ENCODE results near the gene OSBPL10. TPM values are rescaled to one million over a fixed set of nuclear protein-coding genes. Genes with fewer than 3 reads are reported as not detected.

OSBPL10 gene
- total RNA-seq, 1 donor from 2014 or later = 3.8 TPM

DNA sequence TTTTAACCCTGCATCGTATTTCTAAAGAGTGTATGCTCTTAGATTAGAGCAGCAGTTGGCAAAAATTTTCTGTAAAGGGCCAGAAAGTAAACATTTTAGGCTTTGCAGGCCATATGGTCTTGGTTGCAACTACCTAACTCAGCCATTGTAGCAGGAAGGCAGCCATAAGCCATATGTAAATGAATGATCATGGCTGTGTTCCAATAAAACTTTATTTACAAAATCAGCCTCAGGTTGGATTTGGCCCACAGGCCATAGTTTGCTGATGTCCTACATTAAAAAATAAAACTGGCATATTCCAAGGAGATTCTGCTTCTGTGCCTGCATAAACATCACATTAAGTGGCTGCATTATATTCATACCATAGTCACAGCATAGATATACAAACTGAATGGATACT lies 313.5 kb downstream of the OSBPL10 start:
- TF ChIP-seq, protein P1, sequence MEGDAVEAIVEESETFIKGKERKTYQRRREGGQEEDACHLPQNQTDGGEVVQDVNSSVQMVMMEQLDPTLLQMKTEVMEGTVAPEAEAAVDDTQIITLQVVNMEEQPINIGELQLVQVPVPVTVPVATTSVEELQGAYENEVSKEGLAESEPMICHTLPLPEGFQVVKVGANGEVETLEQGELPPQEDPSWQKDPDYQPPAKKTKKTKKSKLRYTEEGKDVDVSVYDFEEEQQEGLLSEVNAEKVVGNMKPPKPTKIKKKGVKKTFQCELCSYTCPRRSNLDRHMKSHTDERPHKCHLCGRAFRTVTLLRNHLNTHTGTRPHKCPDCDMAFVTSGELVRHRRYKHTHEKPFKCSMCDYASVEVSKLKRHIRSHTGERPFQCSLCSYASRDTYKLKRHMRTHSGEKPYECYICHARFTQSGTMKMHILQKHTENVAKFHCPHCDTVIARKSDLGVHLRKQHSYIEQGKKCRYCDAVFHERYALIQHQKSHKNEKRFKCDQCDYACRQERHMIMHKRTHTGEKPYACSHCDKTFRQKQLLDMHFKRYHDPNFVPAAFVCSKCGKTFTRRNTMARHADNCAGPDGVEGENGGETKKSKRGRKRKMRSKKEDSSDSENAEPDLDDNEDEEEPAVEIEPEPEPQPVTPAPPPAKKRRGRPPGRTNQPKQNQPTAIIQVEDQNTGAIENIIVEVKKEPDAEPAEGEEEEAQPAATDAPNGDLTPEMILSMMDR (IDR thresholded peaks at IDR 0.05; ENCODE audit: partially characterized antibody, unreplicated experiment) = no peak
- H3K4me1 Mint-ChIP-seq (ENCODE audit: low read depth, unreplicated experiment) = peaks cover 1% of the 10 kb centered on the region
- H3K36me3 Mint-ChIP-seq (ENCODE audit: unreplicated experiment) = no peaks in the 10 kb centered on the region
- H3K4me3 Mint-ChIP-seq (ENCODE audit: unreplicated experiment) = no peak overlapping the region
- no peak overlapping the region for H3K27ac Mint-ChIP-seq (ENCODE audit: unreplicated experiment)
- DNase-seq = no peak
- H3K9me3 Mint-ChIP-seq (ENCODE audit: unreplicated experiment) = no peaks in the 10 kb centered on the region
- H3K27me3 Mint-ChIP-seq (ENCODE audit: unreplicated experiment) = no peaks in the 10 kb centered on the region

DNA sequence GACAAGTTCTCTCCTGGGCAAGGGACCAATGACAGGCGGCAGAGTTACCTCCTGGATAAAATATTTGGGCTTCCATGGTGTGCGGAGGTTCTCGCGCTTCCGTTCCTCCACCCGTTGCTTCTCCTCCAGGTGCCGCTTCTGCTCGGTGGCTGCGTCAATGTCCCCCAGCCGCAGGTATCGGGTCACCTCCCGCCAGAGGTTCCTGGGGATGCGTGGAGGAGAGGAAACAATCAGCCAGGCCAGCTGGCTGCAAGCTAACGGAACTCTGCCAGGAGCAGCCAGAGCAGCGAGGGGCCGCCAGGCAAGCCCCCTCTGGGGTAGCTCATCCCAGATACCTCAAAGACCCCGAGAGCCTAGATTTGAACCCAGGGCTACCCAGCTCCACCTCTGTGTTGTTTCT lies 317.0 kb downstream of the OSBPL10 start:
- TF ChIP-seq, protein P1 (IDR thresholded peaks at IDR 0.05; ENCODE audit: partially characterized antibody, unreplicated experiment) = no peak
- peaks cover 1% of the 10 kb centered on the region for H3K4me1 Mint-ChIP-seq (ENCODE audit: low read depth, unreplicated experiment)
- DNase-seq = no peak
- H3K9me3 Mint-ChIP-seq (ENCODE audit: unreplicated experiment) = no peaks in the 10 kb centered on the region
- H3K36me3 Mint-ChIP-seq (ENCODE audit: unreplicated experiment) = no peaks in the 10 kb centered on the region
- H3K27ac Mint-ChIP-seq (ENCODE audit: unreplicated experiment) = no peak overlapping the region
- H3K27me3 Mint-ChIP-seq (ENCODE audit: unreplicated experiment) = no peaks in the 10 kb centered on the region
- H3K4me3 Mint-ChIP-seq (ENCODE audit: unreplicated experiment) = no peak overlapping the region

DNA sequence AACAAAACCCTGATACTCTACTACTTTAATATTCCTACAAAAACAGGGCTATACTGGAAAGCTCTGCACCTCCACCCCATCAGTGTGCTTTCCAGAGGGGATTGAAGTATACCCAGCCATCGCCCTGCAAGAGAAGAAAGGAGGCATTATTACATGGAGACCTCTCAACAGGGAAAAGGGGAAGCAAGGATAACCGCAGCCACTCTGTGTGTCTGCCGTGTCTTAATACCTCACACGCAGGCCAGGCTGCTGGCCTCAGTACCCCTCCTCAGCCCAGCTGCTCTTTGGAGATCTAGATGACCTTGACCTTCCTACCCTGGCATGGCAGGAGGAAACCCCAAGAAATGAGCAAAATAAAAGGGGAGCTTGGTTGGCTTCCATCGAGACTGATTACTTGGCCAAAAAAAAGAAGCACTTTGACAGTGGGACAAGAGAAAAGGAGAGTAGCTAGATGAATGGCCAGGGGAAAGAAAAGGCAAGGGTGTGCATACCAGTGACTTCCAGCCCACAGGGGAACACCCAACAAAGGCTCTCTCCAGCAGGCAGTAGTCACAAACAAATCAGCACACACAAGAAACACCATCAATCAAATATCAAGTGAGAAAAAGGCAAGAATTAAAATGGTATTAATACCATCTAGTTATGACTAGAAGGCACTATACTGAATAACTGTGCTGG lies 318.9 kb downstream of the OSBPL10 start:
- Mint-ChIP-seq H3K4me3 (ENCODE audit: unreplicated experiment) (no peak overlapping the region), H3K36me3 (ENCODE audit: unreplicated experiment) (peaks cover under 1% of the 10 kb centered on the region), H3K27me3 (ENCODE audit: unreplicated experiment) (no peaks in the 10 kb centered on the region), H3K4me1 (ENCODE audit: low read depth, unreplicated experiment) (peaks cover 1% of the 10 kb centered on the region), H3K9me3 (ENCODE audit: unreplicated experiment) (peaks cover 5% of the 10 kb centered on the region), H3K27ac (ENCODE audit: unreplicated experiment) (no peak overlapping the region)
- TF ChIP-seq, protein P1 (IDR thresholded peaks at IDR 0.05; ENCODE audit: partially characterized antibody, unreplicated experiment) = no peak
- no peak for DNase-seq

DNA sequence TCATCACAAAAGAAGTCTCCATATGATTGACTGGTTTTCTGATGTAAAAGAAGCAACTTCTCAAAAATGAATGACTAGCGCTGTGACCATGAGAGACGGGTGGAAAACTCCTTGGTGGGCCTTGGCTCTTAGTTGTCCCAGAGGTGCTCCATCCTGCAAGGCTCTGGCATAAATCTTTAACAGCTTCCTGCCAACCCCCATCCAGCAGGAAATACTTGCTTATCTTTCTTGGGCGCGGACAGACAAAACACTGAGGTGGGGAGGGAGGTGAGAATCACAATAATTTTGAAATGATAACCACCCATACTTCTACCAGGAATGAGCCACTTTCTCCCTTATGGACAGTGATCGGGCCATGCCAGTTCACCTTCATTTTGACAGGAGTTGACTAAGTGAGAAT lies 319.8 kb downstream of the OSBPL10 start:
- Mint-ChIP-seq H3K4me1 (ENCODE audit: low read depth, unreplicated experiment) (peaks cover 1% of the 10 kb centered on the region), H3K27ac (ENCODE audit: unreplicated experiment) (no peak overlapping the region), H3K36me3 (ENCODE audit: unreplicated experiment) (peaks cover 5% of the 10 kb centered on the region), H3K4me3 (ENCODE audit: unreplicated experiment) (no peak overlapping the region), H3K27me3 (ENCODE audit: unreplicated experiment) (no peaks in the 10 kb centered on the region), H3K9me3 (ENCODE audit: unreplicated experiment) (peaks cover 9% of the 10 kb centered on the region)
- TF ChIP-seq, protein P1 (IDR thresholded peaks at IDR 0.05; ENCODE audit: partially characterized antibody, unreplicated experiment) = no peak
- no peak for DNase-seq

DNA sequence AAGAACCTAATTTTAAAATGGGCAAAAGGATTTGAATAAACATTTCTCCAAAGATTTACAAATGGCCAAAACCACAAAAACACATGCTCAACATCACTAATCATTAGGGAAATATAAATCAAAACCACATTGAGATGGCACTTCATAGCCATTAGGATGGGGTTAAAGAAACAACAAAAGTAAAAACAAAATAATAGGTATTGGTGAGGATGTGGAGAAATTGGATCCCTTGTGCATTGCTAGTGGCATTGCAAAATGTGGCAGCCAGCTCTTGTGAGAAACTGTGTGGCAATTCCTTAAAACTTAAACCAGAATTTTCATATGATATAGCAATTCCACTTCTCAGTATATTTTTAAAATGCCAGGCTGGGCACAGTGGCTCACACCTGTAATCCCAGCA lies 321.8 kb downstream of the OSBPL10 start:
- peaks cover 14% of the 10 kb centered on the region for H3K9me3 Mint-ChIP-seq (ENCODE audit: unreplicated experiment)
- peaks cover 2% of the 10 kb centered on the region for H3K27me3 Mint-ChIP-seq (ENCODE audit: unreplicated experiment)
- TF ChIP-seq, protein P1 (IDR thresholded peaks at IDR 0.05; ENCODE audit: partially characterized antibody, unreplicated experiment) = no peak
- H3K27ac Mint-ChIP-seq (ENCODE audit: unreplicated experiment) = no peak overlapping the region
- no peak for DNase-seq
- no peak overlapping the region for H3K4me3 Mint-ChIP-seq (ENCODE audit: unreplicated experiment)
- H3K4me1 Mint-ChIP-seq (ENCODE audit: low read depth, unreplicated experiment) = no peaks in the 10 kb centered on the region
- peaks cover 23% of the 10 kb centered on the region for H3K36me3 Mint-ChIP-seq (ENCODE audit: unreplicated experiment)

Measured in glutamatergic neuron (in vitro differentiated cells).